ENCODE data around the gene AP1B1.
A peak's percentile ranks its signal among the peaks of the same experiment; 100 is the strongest.

The AP1B1 gene

GRCh38 chr22:29291215-29291614 is 97.2 kb downstream of the AP1B1 start:
- Mint-ChIP-seq H3K9me3 (no peaks in the 10 kb centered on the region), H3K27me3 (no peaks in the 10 kb centered on the region), H3K4me3 (no peak overlapping the region), H3K36me3 (peaks cover 26% of the 10 kb centered on the region), H3K27ac (peak overlapping the region; percentile 8), H3K4me1 (peaks cover 9% of the 10 kb centered on the region)

- H3K27me3 Mint-ChIP-seq: no peaks in the 10 kb centered on the region
- H3K4me1 Mint-ChIP-seq: peaks cover 14% of the 10 kb centered on the region
- peaks cover 23% of the 10 kb centered on the region for H3K36me3 Mint-ChIP-seq
- H3K4me3 Mint-ChIP-seq: no peak overlapping the region
- H3K9me3 Mint-ChIP-seq: no peaks in the 10 kb centered on the region
- H3K27ac Mint-ChIP-seq: no peak overlapping the region
These were observed 98.3 kb downstream of the AP1B1 start for GRCh38 chr22:29290061-29290460.

GRCh38 chr22:29288837-29289236 is 99.5 kb downstream of the AP1B1 start:
- Mint-ChIP-seq H3K27ac (peak overlapping the region; percentile 23), H3K9me3 (no peaks in the 10 kb centered on the region), H3K36me3 (peaks cover 26% of the 10 kb centered on the region), H3K4me3 (no peak overlapping the region), H3K27me3 (no peaks in the 10 kb centered on the region), H3K4me1 (peaks cover 14% of the 10 kb centered on the region)

GRCh38 chr22:29284196-29284595 is 104.2 kb downstream of the AP1B1 start:
- Mint-ChIP-seq H3K27me3 (no peaks in the 10 kb centered on the region), H3K4me3 (no peak overlapping the region), H3K4me1 (peaks cover 23% of the 10 kb centered on the region), H3K9me3 (no peaks in the 10 kb centered on the region), H3K27ac (peak overlapping the region; percentile 67), H3K36me3 (peaks cover 21% of the 10 kb centered on the region)

- H3K27ac Mint-ChIP-seq: peak overlapping the region; percentile 76
- H3K4me1 Mint-ChIP-seq: peaks cover 64% of the 10 kb centered on the region
- no peak overlapping the region for H3K4me3 Mint-ChIP-seq
These were observed 110.4 kb downstream of the AP1B1 start for GRCh38 chr22:29277927-29278326.

More at GRCh38 chr22:29277927-29278326, 110.4 kb downstream of the AP1B1 start:
- Mint-ChIP-seq H3K36me3 (peaks cover 28% of the 10 kb centered on the region), H3K9me3 (no peaks in the 10 kb centered on the region), H3K27me3 (no peaks in the 10 kb centered on the region)
